NCI-H226 (cell line): ENCODE measurements around the gene SH2D3C.

ENCODE experiments used
- DNase-seq: peaks from one replicate; pipeline ENCODE4 v3.0.0-alpha.2; 2015

SH2D3C gene

GRCh38 chr9:127693697-127694096, 84.8 kb downstream of the SH2D3C start:
- DNase-seq, result no peak

GRCh38 chr9:127693143-127693542, 85.3 kb downstream of the SH2D3C start:
- DNase-seq, result no peak

GRCh38 chr9:127692071-127692470, 86.4 kb downstream of the SH2D3C start:
- no peak for DNase-seq

- DNase-seq, result no peak
These were observed 87.7 kb downstream of the SH2D3C start for GRCh38 chr9:127690735-127691134.

- no peak for DNase-seq
These were observed 89.0 kb downstream of the SH2D3C start for GRCh38 chr9:127689329-127690000.
